HG03460 (cell line): Measurements from ENCODE around the gene ANGPTL8.

Experiments used
- ATAC-seq: cut with Tn5 transposase; IDR thresholded peaks from one replicate; pipeline ENCODE4 v1.9.1; 2021; ENCODE audit not compliant: unreplicated experiment

The ANGPTL8 gene

DNA sequence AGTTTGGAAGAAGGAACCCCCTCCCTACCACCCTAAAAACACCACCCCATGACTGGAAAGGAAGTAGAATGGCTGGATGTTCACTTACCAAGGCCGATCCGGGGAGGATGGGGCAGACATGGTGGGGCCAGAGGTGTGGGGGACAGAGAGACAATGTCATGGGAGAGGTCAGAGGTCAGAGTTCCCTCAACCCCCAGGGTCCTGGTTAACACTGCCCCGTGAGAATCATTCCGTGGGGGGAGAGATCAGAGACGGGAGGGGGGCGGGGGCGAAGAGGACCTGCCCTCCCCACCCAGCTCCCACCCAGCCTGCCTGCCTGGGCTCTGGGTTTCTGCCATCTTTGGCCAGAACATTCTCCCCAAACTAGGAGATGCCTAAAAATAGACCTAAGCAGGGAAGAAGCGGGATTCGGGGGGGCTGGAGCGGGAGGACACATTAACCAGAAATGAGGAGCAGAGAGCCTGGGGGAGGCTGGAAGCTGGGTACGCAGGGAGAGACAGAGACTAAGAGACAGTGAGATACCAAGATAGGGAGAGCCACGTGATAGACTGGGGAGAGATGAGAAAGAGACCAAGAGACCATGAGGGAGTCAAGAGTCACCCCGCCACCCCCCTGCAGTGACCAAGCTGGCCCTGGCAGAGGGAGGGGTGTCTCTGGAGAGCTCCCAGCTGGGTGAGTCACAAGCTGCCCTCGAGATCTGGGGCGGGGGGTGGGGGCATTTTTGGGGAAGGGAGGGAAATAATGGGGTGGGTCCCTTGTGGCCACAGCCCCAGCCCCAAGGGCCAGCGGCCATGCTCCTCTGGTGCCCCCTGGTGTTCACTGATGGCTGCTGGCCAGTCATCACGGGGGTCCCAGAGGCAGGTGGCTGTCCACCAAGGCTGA, 36.0 kb upstream of the ANGPTL8 start:
- no peak for ATAC-seq

GRCh38 chr19:11204076-11204602, 35.3 kb upstream of the ANGPTL8 start:
- ATAC-seq, result no peak

DNA sequence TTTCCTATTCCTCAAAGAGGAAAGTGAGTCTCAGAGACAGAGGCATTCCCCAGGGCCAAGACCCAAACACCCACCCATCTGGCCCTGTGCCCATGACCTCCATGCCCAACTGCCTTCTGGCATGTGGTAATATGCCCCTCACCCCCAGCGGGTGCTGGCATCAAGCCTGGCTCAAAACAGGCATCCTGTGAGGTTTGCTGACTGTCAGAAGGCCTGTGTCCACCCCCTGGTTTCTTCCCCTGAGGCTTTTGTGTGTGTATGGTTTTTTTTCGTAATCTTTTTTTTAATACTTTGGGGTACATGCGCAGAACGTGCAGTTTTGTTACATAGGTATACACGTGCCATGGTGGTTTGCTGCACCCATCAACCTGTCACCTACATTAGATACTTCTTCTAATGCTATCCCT, 34.5 kb upstream of the ANGPTL8 start:
- ATAC-seq, result no peak

DNA sequence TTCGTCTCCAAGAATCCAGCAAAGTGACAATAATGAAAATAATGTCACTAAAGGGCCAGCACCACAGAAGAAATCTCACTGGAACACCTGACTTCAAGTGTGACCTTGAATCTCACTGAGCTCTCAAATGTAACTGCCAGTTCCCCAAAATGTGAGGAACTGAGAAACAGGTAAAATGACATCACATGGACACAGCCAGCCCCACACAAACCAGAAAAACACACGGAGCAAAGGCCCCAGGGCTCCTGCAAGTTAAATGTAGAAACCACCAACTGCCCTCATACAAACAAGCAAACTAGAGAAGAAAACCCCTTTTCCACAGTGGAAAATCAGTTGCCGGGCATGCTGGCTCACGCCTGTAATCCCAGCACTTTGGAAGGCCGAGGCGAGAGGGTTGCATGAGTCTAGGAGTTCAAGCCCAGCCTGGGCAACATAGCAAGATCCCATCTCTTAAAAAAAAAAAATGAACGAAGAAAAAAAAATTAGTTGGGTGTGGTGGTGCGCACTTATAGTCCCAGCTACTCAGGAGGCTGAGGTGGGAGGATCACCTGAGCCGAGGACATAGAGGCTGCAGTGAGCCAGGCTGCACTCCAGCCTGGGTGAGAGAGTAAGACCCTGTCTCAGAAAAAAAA, 33.4 kb upstream of the ANGPTL8 start:
- ATAC-seq, result no peak

- no peak for ATAC-seq
Measured at GRCh38 chr19:11208561-11209471, 30.6 kb upstream of the ANGPTL8 start.

DNA sequence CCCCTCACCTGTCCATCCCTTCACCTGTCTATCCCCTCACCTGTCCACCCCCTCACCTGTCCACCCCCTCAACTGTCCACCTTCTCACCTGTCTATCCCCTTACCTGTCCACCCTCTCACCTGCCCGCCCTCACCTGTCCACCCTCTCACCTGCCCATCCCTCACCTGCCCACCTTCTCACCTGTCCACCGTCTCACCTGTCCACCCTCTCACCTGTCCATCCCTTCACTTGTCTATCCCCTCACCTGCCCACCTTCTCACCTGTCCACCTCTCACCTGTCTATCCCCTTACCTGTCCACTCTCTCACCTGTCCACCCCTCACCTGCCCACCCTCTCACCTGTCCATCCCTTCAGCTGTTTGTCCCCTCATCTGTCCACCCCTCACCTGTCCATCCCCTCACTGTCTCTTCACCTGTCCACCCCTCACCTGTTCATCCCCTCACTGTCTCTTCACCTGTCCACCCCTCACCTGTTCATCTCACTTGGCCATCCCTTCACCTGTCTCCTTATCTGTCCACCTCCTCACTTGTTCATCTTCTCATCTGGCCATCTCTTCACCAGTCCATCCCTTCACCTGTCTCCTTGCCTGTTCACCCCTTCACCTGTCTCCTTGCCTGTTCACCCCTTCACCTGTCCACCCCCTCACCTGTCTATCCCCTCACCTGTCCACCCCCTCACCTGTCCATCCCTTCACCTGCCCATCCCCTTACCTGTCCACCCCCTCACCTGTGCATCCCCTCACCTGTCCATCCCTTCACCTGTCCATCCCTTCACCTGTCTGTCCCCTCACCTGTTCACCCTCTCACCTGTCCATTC, 29.4 kb upstream of the ANGPTL8 start:
- no peak for ATAC-seq

DNA sequence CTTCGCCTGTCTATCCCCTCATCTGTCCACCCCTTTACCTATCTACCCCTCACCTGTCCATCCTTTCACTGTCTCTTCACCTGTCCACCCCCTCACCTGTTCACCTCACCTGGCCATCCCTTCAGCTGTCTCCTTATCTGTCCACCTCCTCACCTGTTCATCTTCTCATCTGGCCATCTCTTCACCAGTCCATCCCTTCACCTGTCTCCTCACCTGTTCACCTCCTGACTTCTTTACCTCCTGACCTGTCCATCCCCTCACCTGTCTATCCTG, 28.8 kb upstream of the ANGPTL8 start:
- no peak for ATAC-seq

- ATAC-seq, result no peak
Measured at GRCh38 chr19:11214387-11214786, 25.0 kb upstream of the ANGPTL8 start.

GRCh38 chr19:11221082-11221598, 18.3 kb upstream of the ANGPTL8 start:
- no peak for ATAC-seq

DNA sequence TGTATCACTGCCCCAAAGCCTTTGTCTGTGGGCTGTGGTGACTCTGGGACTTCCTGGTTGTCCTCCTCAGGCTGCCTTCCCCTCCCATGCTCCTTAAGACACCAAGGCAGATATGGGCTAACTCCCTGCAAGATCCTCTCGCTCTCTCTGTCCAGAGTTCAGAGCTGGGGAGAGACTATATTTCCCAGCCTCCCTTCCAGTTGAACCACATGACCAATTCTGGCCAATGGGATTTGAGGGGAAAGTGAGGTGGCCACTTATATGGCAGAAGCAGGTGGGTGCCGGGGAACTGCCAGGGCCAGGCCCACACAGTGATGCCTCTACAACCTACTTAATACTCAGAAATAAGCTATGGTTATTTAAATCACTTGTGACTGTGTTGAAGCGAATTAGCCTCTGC, 16.2 kb upstream of the ANGPTL8 start:
- ATAC-seq, result no peak

DNA sequence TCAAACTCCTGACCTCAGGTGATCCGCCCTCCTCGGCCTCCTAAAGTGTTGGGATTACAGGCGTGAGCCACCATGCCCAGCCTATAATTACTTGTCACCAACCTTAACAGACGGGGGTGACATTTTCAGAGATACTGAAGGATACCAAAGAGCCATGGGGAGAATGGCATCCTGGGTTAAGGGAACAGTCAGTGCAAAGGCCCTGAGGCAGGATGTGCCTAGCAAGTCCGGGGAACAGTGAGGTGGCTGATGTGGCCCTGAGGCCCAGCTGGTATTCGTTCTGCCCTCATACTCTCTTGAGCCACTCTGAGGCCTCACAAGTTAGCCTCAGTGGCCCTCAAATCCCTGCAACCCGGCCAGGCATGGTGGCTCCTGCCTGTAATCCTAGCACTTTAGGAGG, 15.0 kb upstream of the ANGPTL8 start:
- no peak for ATAC-seq

- no peak for ATAC-seq
Measured at GRCh38 chr19:11225172-11225571, 14.2 kb upstream of the ANGPTL8 start.

DNA sequence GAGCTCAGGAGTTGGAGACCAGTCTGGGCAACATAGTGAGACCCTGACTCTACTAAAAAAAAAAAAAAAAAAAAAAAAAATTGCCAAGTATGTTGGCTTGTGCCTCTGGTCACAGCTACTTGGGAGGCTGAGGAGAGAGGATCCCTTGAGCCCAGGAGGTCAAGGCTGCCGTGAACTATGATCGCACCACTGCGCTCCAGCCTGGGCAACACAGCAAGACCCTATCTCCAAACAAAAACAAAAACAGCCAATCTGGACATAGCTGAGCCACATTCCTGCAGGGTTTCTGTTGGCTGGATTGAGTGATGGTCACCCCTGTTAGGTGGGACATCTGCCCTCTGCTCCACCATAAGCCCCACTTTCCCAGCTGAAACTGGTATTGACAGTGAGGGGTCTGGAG, 13.6 kb upstream of the ANGPTL8 start:
- ATAC-seq, result no peak

DNA sequence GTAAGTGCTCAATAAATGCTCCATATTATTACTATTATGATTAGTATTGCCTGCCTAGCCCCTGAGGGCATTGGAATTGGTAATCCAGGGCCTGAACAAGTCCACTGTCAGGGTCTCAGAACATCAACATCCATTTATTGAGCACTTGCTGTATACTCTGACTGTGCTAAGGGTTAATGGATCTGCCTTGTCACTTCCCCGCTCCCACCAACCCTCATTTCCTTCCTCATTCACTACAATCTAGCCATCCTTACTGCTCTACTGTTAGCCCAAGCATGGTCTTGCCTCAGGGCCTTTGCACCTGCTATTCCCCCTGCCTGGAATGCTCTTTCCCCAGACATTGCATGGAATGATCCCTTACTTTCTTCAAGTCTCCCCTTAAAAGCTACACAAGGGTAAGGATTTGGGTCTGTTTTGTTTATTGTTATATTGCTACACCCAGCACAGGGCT, 12.7 kb upstream of the ANGPTL8 start:
- no peak for ATAC-seq

GRCh38 chr19:11227195-11227886, 12.1 kb upstream of the ANGPTL8 start:
- ATAC-seq, result no peak

- ATAC-seq, result no peak
Measured at GRCh38 chr19:11230621-11231386, 8.6 kb upstream of the ANGPTL8 start.

DNA sequence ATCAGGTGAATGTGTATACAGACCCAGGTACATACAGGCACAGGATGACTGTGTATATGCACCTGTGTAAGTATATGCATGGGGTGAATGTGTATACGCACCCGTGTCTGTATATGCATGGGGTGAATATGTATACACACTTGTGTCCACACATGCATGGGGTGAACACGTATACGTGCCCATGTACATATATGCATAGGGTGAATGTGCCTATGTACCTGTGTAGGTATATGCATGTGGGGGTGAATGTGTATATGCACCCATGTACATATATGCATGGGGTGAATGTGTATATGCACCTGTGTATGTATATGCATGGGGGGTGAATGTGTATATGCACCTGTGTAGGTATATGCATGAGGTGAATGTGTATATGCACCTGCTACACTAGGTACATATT, 6.9 kb upstream of the ANGPTL8 start:
- ATAC-seq, result no peak

GRCh38 chr19:11233073-11233472, 6.3 kb upstream of the ANGPTL8 start:
- no peak for ATAC-seq

DNA sequence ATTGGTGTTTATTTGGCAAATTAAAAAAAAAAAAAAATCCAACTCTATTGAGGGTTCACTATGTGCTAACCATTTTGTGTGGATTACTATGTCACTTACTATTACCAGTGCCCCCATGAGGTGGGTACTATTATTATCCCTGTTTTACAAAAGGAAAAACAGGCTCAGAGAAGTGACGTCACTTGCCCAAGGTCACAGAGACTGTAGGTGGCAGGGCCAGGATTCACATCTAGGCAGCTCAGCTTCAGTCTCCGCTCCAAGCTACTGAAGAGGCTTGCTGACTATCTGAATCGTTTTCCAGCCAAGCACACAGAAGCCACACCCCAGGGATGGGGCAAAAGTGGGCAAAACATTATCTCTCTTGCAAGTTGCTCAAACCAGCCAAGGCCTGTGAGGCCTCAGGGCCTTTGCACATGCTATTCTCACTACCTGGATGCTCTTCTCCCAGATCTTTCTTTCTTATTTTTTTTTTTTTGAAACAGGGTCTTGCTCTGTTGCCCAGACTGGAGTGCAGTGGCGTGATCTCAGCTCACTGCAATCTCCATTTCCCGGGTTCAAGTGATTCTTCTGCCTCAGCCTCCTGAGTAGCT, 4.8 kb upstream of the ANGPTL8 start:
- ATAC-seq, result no peak
